ENCODE results near the gene CARD14.

CARD14 gene

GRCh38 chr17:80169784-80170500 lies at the start of gene CARD14:
Gene CARD14 (plus strand): TSS chr17:80170030. CDS start chr17:80181439, 11,409 bp downstream.
- no peak for DNase-seq (ENCODE audit: low read depth, low spot score)

DNA sequence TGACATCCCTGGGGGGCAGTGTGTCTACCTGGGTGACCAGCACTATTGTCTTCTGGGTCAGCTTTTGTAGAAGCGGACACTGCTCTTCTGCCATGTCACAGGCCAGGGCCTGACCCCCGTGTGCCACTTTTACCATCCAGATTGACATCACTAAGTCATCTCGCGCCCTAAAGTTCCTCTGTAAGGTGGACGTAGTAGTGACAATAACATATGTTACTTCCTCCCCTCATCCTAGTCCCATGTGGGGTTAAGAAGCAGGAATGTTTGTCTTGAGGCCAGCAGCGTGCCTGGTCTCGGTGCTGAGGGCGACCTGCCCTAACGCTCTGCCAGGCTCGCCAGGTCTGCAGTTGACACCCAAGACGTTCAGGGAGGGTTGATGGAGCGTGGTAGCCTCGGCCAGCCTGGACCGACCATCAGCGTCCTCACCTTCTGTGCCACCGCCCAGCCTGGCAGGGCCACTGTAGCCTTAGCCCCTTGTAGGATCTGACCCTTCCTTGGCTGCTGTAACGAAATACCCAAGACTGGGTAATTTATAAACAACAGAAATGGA lies 47.7 kb upstream of the CARD14 start:
- no peak for DNase-seq (ENCODE audit: low read depth, low spot score)

GRCh38 chr17:80122926-80123505 lies 46.8 kb upstream of the CARD14 start:
- no peak for DNase-seq (ENCODE audit: low read depth, low spot score)

DNA sequence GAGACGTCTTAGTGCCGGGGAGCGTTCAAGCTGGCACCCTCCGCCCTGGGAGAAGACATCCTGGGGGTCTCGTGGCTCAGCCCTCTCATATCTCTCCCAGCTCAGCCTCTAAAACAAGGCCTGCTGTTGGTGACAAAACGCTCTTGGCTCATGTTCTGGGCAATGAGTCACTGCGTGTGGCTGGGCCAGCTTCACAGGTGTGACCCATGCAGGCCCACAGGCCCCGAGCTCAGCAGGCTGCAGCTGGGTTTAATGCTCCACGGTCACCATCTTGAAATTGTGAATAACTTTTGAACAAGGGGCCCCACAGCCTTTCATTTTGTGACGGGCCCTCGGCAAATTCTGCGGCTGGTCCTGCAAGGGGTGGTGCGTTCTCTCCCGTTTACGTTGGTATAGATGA lies 46.0 kb upstream of the CARD14 start:
- no peak for DNase-seq (ENCODE audit: low read depth, low spot score)

DNA sequence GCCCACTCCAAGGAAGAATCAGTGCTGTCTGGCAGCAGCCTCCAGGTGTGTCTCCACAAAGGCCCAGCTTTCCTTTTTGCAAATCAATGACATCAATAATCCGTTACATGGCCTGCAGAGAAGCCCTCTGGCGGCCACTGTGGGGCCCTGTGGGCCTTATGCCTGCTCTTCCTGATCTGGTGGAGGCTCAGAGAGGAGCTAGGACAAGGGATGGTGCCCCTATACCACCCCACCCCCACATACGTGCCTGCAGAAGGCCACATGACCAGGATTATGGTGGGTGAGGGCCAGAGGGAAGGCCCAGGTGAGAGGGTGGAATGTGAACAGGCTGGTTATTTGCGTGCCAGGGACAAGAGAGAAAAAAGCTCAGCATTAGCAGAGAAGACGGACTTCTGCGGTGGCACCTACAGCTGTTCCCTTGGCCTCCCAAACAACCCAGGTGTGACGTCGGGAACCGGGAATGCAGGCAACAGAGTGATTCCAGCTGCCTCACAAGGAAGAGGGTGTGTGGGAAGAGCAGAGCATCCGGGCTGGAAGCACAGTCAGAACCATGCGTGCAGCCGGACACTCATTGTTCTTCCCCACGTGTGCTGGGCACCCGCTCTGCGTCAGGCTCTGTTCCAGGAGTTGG lies 45.4 kb upstream of the CARD14 start:
- DNase-seq (ENCODE audit: low read depth, low spot score) = peak; percentile 64

DNA sequence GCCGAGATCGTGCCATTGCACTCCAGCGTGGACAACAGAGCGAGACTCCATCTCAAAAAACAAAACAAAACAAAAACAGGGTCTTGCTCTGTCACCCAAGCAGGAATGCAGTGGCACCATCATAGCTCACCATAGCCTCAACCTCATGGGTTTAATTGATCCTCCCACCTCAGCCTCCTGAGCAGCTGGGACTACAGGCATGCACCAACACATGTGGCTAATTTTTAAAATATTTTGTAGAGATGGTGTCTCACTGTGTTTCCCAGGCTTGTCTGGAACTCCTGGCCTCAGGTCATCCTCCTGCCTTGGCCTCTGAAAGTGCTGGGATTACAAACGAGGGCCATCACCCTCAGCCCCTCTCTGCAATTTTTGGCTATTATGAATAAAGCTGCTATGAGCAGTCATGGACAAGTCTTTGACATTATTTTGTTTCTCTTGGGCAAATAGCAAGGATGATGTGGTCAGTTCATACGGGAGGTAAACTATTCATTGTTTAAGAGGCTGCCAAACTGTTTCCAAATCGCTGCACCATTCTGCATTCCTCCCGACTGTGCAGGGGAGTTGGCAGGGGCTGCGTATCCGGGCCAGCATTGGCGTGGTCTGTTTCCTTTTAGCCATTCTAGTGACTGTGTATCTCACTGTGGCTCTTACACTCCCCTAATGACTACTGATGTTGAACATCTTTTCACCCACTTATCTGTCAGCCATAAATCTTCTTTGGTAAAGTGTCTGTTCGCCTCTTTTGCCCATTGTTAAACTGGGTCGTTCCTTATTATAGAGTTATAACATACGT lies 44.0 kb upstream of the CARD14 start:
- no peak for DNase-seq (ENCODE audit: low read depth, low spot score)

DNA sequence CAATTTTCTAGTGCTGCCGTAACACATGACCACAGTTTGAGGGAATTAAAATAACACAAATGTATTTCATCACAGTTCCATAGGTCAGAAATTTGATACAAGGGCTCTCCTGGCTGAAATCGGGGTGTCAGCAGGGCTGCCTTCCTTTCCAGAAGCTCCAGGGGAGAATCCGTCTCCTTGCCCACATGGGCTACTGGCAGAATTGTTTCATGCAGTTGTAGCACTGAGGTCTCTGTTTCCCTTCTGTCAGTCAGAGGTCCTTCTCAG lies 43.4 kb upstream of the CARD14 start:
- no peak for DNase-seq (ENCODE audit: low read depth, low spot score)

DNA sequence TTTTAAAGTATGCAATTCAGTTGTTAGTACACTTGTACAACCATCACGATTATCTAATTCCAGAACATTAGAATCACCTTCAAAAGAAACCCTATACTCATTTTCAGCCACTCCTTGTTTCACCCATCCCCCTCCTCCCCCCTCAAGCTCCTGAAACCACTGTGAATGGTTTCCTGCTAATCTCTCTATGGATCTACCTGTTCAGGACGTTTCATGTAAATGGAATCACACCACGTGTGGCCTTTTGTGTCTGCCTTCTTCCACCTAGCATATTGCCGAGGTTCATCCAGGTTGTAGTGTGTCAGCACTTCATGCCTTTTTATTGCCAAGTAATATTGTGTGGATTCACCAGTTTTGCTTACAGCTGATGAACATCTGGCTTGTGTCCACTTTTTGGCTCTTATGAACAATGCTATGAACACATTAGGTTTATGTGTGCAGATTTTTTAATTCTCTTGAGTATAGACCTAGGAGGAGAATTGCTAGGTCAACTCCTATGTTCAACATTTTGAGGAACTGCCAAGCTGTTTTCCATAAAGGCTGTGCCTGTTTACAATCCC lies 40.7 kb upstream of the CARD14 start:
- DNase-seq (ENCODE audit: low read depth, low spot score) = no peak

DNA sequence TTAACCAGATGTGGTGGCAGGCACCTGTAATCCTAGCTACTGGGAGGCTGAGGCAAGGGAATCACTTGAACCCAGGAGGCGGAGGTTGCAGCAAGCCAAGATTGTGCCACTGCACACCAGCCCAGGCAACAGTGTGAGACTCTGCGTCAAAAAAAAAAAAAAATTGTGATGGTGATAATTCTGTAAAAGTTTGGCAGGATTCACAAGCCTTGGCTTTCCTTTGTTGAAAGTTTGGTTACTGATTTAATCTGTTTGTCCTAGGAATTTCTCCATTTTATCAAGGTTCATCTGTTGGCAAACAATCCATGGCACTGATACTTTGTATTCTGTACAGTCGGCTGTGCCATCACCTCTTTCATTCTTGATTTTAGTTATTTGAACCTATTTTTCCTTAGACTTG lies 38.8 kb upstream of the CARD14 start:
- DNase-seq (ENCODE audit: low read depth, low spot score) = no peak

DNA sequence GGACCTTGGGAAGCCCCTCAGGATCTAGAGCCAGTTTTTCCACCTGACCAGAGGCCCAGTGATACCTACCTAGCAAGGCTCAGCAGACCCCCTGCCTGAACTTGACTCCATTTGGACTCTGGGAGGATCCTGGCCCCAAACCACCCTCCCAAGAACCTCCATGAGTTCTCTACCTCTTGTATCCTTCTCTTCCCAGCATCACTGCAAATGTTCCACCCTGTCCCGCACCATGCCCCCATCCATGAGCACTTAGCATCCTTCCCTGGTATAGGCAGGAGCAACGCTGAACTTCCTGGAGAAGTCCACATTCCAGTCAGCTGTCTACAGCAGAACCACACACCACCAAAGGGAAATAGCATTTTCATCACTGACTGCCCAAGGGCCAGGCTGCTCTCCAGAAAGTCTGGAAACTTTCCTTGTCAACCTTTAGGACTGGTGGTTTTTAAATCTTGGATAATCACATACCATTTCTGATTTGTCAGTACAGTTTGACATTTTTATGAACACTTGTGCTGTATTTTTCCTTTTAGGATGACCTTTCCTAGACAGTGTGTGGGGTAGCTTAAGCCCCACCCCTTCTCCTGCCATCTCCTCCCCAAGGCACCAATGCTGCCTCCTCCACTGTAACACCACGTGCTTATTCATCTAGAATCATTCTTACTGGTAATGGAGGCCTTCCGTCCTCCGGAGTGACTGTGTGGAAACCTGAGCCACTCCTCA lies 36.8 kb upstream of the CARD14 start:
- no peak for DNase-seq (ENCODE audit: low read depth, low spot score)

DNA sequence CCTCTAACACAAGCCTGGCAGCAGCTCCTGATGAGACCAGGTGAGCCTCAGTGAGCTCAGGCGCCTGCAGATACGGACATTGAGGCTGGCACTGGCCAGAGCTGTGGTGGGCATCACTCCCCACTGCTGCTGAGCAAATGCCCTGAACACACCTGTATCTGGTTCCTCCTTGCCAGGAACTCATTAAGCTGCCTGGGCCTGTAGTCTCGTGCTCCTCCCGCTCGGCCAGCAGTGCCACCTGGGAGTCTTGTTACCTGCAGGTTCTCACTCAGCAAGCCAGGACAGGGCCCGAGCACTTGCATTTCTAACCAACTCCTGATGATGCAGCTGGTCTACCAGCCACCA lies 36.2 kb upstream of the CARD14 start:
- DNase-seq (ENCODE audit: low read depth, low spot score) = no peak

DNA sequence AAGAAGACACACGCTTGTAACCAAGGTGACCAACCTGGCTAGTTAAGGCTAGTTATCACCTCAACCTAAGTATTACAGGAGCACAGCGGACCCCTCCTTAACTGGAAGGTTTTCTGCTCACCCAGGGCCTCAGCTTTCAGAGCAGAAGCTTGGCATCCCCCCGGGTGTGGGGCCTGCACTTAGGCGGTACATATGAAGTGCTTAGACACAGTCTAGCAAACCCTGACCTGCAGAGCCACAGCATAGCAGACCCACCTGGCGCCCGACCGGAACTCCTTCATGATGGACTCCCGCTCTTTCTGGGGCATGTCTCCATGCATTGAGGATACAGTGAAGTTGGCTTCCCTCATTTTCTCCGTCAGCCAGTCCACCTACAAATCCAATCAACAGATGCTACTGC lies 32.7 kb upstream of the CARD14 start:
- DNase-seq (ENCODE audit: low read depth, low spot score) = no peak

DNA sequence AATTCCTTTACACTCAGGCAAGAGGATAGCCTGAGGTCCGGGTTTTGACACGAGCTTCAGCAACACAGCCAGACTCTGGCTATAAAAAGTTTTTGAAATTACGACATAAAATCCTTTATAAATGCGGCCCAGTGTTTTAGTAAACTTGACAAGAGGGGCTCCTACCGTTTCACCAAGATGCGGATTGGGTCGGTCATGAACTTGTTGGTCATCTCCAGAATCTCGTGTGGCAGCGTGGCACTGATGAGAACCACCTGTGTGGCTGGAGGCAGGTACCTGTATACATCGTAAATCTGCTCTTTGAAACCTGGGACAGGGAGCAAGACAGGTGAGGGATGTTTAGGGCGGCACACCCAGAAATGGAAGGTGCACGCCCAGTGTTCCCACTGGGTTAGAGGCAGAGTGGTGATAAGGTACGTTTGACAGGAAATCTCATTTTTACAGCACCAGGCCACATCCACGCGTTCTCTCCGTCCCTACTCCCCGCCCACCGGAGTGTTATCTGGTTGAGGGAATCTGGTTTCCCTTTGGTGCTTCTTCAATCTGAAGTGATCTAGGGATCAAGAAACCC lies 30.9 kb upstream of the CARD14 start:
- DNase-seq (ENCODE audit: low read depth, low spot score) = no peak

GRCh38 chr17:80141463-80142165 lies 28.2 kb upstream of the CARD14 start:
- DNase-seq (ENCODE audit: low read depth, low spot score) = no peak

DNA sequence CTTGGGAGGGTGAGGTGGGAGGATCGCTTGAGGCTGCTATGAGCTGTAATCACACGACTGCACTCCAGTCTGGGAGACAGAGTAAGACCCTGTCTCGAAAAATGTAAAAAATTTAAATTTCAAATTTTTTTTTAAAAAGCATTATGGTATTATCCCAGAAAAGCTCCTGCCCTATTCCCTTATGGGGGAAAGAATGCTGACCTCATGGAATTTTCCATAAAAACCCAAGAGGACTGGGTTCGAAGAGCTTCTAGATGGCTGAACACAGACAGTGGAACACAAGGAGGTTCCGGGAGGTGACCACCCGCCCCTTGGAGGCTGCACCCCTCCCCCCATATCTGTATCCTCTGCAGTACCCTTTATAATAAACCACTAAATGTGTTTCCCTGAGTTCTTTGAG lies 26.9 kb upstream of the CARD14 start:
- no peak for DNase-seq (ENCODE audit: low read depth, low spot score)

- no peak for DNase-seq (ENCODE audit: low read depth, low spot score)
These were observed 24.5 kb upstream of the CARD14 start for GRCh38 chr17:80145076-80146075.

DNA sequence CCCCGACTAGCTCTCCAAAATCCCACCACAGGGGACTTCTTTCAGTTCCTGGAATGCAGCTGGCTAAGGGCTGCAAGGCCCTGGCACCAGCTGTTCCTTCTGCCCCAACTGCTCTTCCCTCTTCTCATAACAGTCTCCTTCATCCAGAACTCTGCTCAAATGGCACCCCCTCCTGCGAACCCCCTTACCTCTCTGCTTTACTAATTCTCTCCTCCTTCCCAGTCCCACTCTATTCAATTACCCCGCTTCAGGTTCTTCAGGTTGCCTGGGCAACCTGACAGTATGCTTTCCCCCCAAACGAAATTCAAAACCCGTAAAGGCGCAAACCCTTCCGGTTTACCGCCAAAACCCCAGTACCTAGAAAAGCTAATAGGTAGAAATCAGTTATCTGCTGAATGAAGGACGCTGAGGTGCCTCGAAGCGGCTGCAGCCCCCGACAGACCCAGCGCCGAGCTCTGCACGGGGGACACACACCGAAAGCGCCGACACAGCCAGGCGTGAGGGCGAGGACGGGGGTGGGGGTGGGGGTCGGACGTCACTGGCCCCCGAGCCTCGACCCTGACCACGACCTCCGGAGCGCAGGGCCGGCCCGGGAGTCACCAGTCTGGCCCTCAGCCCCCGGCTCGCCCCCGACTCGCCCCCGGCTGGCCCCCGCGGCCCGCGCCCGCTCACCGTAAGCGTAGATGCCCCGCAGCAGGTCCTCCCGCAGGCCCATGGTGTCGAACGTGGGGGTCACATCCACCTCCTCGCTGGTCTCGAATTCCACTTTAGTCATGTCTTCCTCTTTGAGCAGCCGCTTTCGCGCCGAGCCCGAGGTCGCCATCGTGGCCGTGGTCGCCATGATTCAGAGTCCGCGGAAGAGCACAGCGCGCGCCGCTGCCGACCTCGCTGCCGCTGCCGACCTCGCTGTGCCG lies 23.5 kb upstream of the CARD14 start:
- no peak for DNase-seq (ENCODE audit: low read depth, low spot score)
